GM18867 (cell line): ENCODE measurements around the gene FBXO47.
A peak's percentile ranks its signal among the peaks of the same experiment; 100 is the strongest.

Experiments
- ATAC-seq: cut with Tn5 transposase; IDR thresholded peaks from one replicate; pipeline ENCODE4 v1.9.1; 2021; ENCODE audit warnings: mild to moderate bottlenecking, moderate library complexity; ENCODE audit not compliant: unreplicated experiment

Gene FBXO47

DNA sequence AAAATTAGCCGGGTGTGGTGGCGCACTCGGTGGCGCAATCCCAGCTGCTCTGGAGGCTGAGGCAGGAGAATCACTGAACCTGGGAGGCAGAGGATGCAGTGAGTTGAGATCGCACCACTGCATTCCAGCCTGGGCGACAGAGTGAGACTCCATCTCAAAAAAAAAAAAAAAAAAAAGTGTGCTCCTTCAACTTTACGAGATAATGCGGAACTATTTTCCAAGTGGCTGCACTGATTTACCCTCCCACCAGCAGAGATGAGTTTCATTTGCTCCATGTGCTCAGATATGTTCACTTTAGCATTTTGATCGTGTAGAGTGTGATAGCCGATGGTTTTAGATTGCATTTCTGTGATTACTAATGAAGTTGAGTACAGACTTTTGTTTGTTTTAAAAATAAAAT is 61.8 kb downstream of the FBXO47 start:
- ATAC-seq: no peak

- ATAC-seq: no peak
These were observed 62.3 kb downstream of the FBXO47 start for GRCh38 chr17:38904892-38905291.

DNA sequence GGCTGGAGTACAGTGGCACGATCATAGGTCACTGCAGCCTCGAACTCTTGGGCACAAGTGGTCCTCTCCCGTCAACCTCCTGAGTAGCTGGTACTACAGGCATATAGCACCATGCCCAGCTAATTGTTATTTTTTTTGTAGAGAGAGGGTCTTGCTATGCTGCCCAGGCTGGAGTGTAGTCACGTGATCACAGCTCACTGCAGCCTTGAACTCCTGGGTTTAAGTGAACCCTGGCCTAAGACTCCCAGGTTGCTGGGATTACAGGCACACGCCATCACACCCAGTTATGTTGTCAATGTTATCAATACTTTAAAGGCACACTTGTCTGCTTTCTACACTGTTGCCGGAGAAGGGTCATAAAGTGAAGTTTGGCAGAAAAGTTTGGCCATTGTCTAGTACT is 63.8 kb downstream of the FBXO47 start:
- ATAC-seq: no peak

- no peak for ATAC-seq
These were observed 66.1 kb downstream of the FBXO47 start for GRCh38 chr17:38900978-38901656.

DNA sequence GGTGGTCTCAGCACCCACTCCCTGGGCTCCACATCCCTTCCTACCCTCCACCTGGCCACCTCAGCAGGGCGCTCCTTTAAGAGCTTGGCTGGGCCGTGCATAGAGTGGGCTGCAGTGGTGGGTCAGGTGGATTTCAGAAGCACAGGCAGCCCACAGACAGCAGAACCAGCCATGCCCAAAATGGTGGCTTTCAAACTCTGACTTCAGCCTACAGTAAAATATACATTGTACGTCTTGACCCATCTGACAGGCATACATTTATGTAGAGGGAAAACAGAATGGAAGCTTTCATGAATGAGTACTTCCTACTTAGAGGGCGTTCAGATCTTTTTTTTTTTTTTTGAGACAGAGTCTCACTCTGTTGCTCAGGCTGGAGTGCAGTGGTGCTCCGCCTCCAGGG is 67.8 kb downstream of the FBXO47 start:
- ATAC-seq: no peak

- ATAC-seq: peak; percentile 70
These were observed 68.3 kb downstream of the FBXO47 start for GRCh38 chr17:38898812-38899348.

DNA sequence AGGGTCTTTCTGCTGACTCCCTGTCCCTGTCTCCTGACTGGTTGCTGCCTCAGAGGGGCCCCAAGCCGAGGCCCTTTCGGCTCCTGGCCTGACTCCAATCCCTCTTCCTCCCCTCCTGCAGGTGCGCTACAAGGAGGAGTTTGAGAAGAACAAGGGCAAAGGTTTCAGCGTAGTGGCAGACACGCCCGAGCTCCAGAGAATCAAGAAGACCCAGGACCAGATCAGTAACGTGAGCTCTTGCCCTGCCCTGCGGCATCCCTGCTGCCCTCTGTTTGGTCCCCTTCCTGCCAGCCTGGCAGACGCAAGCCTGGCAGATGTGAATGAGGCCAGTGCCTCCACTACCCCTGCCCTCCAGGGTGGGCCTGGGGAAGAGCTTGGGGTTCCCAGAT is 68.9 kb downstream of the FBXO47 start:
- ATAC-seq: peak; percentile 13

GRCh38 chr17:38897671-38898290 is 69.4 kb downstream of the FBXO47 start:
- no peak for ATAC-seq

DNA sequence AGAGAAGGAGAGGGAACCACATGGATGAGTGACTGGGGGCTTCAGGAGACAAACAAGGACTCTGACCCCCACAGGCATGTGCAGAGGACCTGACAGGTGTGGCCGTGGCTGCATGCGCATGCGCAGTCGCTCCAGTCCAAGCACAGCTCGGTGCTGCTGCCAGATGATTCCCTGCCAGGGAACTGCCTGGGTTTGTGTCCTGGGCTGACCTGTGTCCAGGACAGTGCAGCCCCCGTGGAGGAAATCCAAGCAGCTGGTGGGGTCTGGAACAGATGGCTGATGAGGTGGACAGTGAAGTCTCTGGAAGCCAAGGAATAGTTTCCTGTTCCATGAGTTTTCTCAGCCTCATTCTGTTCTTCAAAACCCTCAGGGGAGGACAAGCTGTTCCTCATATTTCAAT is 70.0 kb downstream of the FBXO47 start:
- ATAC-seq: no peak

DNA sequence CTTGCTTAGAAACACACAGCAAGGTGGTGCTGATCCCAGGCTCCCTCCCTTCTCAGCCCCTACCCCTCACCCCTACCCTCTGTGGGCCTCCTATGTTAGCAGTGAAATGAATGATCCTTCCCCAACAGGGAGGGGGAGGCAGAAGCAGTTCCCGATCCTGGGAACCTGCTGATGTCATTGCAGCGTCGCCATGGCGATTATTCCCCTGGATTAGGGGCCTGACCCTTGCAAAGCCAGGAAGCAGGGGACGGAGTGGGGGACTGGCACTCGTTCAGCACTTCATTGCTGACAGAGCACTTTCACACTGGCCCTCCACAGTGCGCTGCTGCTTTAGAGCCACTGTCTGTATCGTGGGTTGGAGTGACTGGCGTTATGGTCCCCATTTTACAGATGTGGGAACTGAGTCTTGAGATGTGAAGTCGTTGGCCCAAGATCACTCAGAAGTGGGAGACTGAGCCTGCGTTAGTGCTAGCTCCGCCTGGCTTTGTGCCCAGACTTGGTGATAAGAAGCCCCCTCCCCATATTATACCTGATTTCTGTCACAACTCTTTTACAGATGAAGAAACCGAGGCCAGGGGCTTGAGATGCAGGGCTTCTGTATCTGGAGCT is 70.8 kb downstream of the FBXO47 start:
- ATAC-seq: no peak

DNA sequence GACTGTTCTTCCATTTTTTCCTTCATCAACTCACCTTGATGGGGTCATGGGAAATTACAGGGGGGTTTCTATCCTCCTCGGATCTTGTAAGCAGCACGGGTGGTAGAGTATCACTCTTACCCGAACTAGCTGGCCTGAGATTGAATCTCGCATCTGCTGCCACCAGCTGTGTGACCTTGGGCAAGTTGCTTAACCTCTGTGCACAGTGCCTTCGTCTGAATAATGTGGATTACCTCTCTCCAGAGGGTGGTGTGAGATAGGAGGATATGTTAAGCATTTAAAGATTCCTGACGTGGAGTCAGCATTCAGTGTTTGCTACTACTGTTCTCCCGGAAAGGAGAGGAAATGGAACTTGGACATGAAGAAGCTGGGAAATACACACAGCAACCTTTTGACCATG is 72.9 kb downstream of the FBXO47 start:
- ATAC-seq: no peak

GRCh38 chr17:38893607-38894006 is 73.6 kb downstream of the FBXO47 start:
- ATAC-seq: no peak

DNA sequence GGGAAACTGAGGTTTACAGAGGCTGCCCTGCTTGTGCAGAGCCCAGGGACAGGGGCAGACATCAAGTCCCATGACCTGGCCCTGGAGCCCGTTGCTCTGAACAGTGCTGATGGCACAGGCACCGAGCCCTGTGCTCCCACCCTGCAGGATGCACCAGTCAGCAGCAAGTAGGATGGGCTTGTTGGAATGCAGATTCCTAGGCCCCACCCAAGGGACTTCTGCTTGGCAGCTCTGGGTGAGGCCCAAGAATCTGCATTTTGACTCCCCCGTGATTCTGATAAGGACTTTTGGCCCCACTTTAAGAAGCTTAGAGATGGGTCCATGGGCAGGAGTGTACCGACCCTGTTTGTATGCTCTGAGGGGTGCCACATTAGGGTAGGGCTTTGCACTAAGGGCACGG is 74.1 kb downstream of the FBXO47 start:
- ATAC-seq: no peak

DNA sequence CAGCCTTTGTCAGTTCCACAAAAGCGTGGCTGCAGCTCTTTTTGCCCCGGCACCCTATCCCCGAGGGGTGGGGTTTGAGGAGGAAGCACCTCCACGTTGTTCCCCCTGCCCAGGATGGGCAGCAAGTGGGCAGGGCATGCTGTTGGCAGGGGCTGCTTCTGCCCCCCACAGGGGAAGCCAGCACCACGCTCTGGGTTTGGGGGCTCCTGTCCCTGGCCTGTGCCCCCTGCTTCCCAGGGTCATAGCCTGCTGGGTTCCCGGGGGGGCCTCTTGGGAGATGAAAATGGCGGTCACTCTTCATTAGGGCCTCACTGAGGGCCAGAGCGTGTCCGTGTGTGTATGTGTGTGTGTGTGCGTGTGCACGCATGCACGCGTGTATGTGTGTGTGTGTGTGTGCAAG is 74.6 kb downstream of the FBXO47 start:
- no peak for ATAC-seq

DNA sequence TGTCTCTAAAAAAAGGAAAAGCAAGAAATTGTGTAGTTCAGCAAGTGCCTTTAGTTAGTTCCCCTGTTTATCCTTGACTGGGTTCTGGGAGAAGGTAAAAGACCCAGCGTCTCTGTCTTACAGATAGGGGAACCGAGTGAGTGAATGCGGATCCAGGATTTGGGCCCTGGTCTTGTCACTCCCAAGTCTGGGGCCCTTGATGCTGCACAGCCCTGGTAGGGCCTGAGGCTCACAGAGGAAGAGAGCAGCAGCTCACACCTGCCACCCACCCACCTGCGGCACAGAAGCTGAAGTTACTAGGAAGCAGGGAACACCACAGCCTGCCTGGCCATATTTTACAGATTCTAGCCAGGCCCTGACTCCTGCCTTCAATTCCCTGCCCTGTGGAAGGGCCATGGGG is 75.1 kb downstream of the FBXO47 start:
- ATAC-seq: no peak

- no peak for ATAC-seq
These were observed 75.8 kb downstream of the FBXO47 start for GRCh38 chr17:38891441-38891840.

DNA sequence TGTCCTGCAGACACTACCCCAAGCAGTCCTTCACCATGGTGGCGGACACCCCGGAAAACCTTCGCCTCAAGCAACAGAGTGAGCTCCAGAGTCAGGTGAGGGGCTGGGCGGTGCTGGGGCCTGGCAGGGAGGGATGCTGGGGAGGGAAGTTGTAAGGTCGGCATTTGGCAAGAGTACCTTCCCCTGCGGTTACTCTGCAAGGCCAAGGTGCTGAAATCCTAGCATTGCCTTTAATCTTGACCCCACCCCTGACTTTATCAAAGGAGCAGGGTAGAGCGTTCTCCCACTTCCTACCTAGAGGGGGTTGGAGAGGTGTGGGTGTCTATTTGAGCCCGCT is 76.8 kb downstream of the FBXO47 start:
- ATAC-seq: no peak

DNA sequence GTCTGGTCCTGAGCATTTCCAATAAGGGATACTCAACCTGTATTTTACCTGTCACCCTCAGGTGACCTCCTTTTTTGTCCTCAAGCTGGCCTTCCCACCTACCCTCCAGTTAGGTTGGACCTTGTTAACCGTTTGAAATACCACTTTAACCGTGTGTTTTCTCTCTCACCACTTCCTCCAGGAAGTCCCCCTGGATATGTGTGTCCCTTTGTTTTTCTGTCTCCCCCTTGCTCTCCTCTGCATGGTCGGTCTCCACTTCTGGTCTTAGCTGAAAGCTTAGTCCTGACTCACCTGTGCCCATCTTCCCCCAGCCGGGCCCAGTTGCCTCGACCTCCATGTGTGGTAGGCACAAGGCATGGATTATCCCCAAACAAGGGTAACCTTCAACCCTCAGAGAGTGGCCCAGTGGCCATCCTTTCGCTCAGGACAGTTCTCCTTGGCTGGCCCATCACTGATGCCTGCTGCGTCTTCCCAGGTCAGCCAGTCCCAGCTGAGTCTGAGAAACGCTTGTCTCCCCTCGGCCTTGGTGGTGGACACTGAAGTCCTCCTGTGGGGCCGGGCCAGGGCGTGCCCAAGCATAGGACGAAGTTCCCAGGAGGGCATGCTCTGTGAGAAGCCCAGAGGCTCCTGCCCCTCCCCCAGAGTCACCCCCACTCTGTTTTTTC is 77.3 kb downstream of the FBXO47 start:
- no peak for ATAC-seq

- no peak for ATAC-seq
These were observed 78.4 kb downstream of the FBXO47 start for GRCh38 chr17:38888842-38889241.

- no peak for ATAC-seq
These were observed 80.6 kb downstream of the FBXO47 start for GRCh38 chr17:38886643-38887010.
